ENCODE measurements around the gene LSR. TPM values are rescaled to one million over a fixed set of nuclear protein-coding genes. Genes with fewer than 3 reads are reported as not detected.

LSR gene
- total RNA-seq, 2 donors from 2014 or later, result 67.5 to 80.1 TPM

DNA sequence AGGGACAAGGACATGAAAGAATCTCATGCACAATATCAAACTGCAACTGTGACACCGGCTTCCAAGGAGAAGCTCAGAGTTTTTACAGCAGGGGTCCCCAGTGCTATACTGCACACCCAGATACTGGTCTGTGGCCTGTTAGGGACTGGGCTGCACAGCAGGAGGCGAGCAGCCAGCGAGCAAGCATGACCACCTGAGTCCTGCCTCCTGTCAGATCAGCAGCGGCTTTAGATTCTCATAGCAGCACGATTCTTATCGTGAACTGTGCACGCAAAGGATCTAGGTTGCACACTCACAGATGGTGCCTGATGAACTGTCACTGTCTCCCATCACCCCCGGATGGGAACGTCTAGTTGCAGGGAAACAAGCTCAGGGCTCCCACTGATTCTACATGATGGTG, 67.1 kb downstream of the LSR start:
- H3K9me3 ChIP-seq, result no peaks in the 10 kb centered on the region
- no peaks in the 10 kb centered on the region for H3K4me1 ChIP-seq
- H3K27ac ChIP-seq, result no peak overlapping the region
- no peaks in the 10 kb centered on the region for H3K27me3 ChIP-seq
- 81 to 83% methylated on average over 6 to 9 of the region's 9 CpGs for WGBS, 2 donors
- DNase-seq, result no peak
- H3K4me3 ChIP-seq, result no peak overlapping the region
- H3K36me3 ChIP-seq (replicated peaks in 1 of 2; ENCODE audit: insufficient read depth in 1 of 2, low read depth in 2 of 2), result no peaks in the 10 kb centered on the region
- TF ChIP-seq, protein P1, sequence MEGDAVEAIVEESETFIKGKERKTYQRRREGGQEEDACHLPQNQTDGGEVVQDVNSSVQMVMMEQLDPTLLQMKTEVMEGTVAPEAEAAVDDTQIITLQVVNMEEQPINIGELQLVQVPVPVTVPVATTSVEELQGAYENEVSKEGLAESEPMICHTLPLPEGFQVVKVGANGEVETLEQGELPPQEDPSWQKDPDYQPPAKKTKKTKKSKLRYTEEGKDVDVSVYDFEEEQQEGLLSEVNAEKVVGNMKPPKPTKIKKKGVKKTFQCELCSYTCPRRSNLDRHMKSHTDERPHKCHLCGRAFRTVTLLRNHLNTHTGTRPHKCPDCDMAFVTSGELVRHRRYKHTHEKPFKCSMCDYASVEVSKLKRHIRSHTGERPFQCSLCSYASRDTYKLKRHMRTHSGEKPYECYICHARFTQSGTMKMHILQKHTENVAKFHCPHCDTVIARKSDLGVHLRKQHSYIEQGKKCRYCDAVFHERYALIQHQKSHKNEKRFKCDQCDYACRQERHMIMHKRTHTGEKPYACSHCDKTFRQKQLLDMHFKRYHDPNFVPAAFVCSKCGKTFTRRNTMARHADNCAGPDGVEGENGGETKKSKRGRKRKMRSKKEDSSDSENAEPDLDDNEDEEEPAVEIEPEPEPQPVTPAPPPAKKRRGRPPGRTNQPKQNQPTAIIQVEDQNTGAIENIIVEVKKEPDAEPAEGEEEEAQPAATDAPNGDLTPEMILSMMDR (IDR thresholded peaks at IDR 0.05), result no peak
- TF ChIP-seq POLR2A (IDR thresholded peaks at IDR 0.05), result no peak
- intact Hi-C loops (cut with DNase I), result no loop called here
- no peak for ATAC-seq

DNA sequence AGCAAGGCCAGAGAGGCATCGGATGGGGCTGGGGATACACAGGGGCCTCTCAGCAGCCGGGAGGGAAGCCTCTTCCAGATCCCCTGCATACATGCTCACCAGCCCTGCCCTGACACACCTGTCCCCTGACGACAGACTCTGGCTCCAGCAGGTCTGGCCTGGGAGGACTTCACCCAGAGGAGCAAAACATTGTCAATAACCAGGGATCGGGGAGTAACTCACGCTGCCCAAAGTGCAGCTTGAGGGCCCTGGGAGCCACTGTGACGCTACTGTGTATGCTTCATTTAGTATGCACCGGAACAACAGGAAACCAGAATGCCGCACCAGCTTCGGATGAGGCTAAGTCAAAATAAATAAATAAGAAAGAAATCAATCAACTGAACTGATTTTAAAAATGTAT, 67.8 kb downstream of the LSR start:
- Histone ChIP-seq H3K27ac (no peak overlapping the region), H3K4me1 (no peaks in the 10 kb centered on the region), H3K9me3 (no peaks in the 10 kb centered on the region), H3K27me3 (no peaks in the 10 kb centered on the region), H3K4me3 (no peak overlapping the region), H3K36me3 (replicated peaks in 1 of 2; ENCODE audit: insufficient read depth in 1 of 2, low read depth in 2 of 2) (no peaks in the 10 kb centered on the region)
- WGBS, 2 donors, result 70 to 84% methylated on average over 7 to 9 of the region's 9 CpGs
- no peak for TF ChIP-seq POLR2A (IDR thresholded peaks at IDR 0.05)
- TF ChIP-seq, protein P1 (IDR thresholded peaks at IDR 0.05), result no peak
- intact Hi-C loops (cut with DNase I), result no loop called here
- ATAC-seq (no peak), DNase-seq (no peak)

Other genes with a start within 250 kb of the LSR start
- 10 to 100 TPM; 90.8 to 94.9 TPM for gene GRAMD1A, start 248.7 kb upstream of the LSR start, total RNA-seq
- gene SCN1B, start 218.5 kb upstream of the LSR start, total RNA-seq, result 10 to 100 TPM in 1 of 2 donors, 1 to 10 TPM in 1; 2.3 to 23.6 TPM
- 100 to 1,000 TPM; 135 to 289 TPM for gene HPN, start 207.3 kb upstream of the LSR start, total RNA-seq
- gene FXYD3, start 133.2 kb upstream of the LSR start, total RNA-seq, result 10 to 100 TPM; 13.5 to 51.6 TPM
- gene LGI4, start 113.9 kb upstream of the LSR start, total RNA-seq, result 1 to 10 TPM; 1.6 to 3.9 TPM
- 1 to 10 TPM; 1.6 to 9.1 TPM for gene FXYD1, start 110.2 kb upstream of the LSR start, total RNA-seq
- gene FXYD7, start 105.7 kb upstream of the LSR start, total RNA-seq, result 1 to 10 TPM in 1 of 2 donors, under 1 TPM in 1; 0.52 to 1.3 TPM
- gene FXYD5, start 94.3 kb upstream of the LSR start, total RNA-seq, result 10 to 100 TPM; 11.5 to 17.1 TPM
- gene FAM187B, start 20.3 kb upstream of the LSR start, total RNA-seq, result not detected
- 10 to 100 TPM; 76.8 to 91.3 TPM for gene USF2, start 20.0 kb downstream of the LSR start, total RNA-seq
- gene HAMP, start 33.5 kb downstream of the LSR start, total RNA-seq, result not detected
- 1 to 10 TPM in 1 of 2 donors, not detected in 1; 1.6 TPM for gene MAG, start 43.2 kb downstream of the LSR start, total RNA-seq
- gene CD22, start 80.2 kb downstream of the LSR start, total RNA-seq, result 1 to 10 TPM in 1 of 2 donors, under 1 TPM in 1; 0.52 to 3.0 TPM
- 1 to 10 TPM; 1.6 to 2.3 TPM for gene FFAR1, start 98.9 kb downstream of the LSR start, total RNA-seq
- not detected for gene FFAR3, start 109.5 kb downstream of the LSR start, total RNA-seq
- not detected for gene GPR42, start 122.1 kb downstream of the LSR start, total RNA-seq
- not detected for gene FFAR2, start 199.3 kb downstream of the LSR start, total RNA-seq
- not detected for gene KRTDAP, start 241.5 kb downstream of the LSR start, total RNA-seq

Data from body of pancreas (tissue), 4 donors.